Stimulated activated naive B cell treated with anti-CD40 and anti-IgM and Interleukin-4, amounts not matched to agents 10 μg/mL and 1 μg/mL and 100 μg/mL, for 72 hours (primary cell): ENCODE results near the gene TMEM132D.
"Not testable (repeated sequence)": the region's sequence is repeated elsewhere in the genome, so short reads cannot be mapped to it uniquely, and the experiment has no call there.

ENCODE experiments used
- ATAC-seq, 2 donors: fragments of 150-1000 bp; cut with Tn5 transposase; replicated peaks; 2 replicates each; pipeline ENCODE4 v1.10.0; 2021; ENCODE audit warnings: moderate library complexity in 1 of 2
- DNase-seq: peaks from one replicate; pipeline ENCODE4 v3.0.0; 2021
- H3K27ac Mint-ChIP-seq: one replicate; pipeline ENCODE4 v1.8.0; 2022; ENCODE audit warnings: mild to moderate bottlenecking, mixed read lengths
- H3K27me3 Mint-ChIP-seq, 2 donors: one replicate each; pipeline ENCODE4 v1.8.0; 2022; ENCODE audit warnings: mixed read lengths in 2 of 2
- H3K36me3 Mint-ChIP-seq, 2 donors: one replicate each; pipeline ENCODE4 v1.8.0; 2022; ENCODE audit warnings: mixed read lengths in 2 of 2, mild to moderate bottlenecking in 1 of 2
- H3K4me1 Mint-ChIP-seq, 2 donors: one replicate each; pipeline ENCODE4 v1.8.0; 2022; ENCODE audit warnings: mixed read lengths in 2 of 2, mild to moderate bottlenecking in 1 of 2
- H3K4me3 Mint-ChIP-seq, 2 donors: one replicate each; pipeline ENCODE4 v1.8.0; 2022; ENCODE audit warnings: mild to moderate bottlenecking in 2 of 2, mixed read lengths in 2 of 2, moderate library complexity in 1 of 2
- H3K9me3 Mint-ChIP-seq, 2 donors: one replicate each; pipeline ENCODE4 v1.8.0; 2022; ENCODE audit warnings: mixed read lengths in 2 of 2, mild to moderate bottlenecking in 1 of 2

TMEM132D gene

DNA sequence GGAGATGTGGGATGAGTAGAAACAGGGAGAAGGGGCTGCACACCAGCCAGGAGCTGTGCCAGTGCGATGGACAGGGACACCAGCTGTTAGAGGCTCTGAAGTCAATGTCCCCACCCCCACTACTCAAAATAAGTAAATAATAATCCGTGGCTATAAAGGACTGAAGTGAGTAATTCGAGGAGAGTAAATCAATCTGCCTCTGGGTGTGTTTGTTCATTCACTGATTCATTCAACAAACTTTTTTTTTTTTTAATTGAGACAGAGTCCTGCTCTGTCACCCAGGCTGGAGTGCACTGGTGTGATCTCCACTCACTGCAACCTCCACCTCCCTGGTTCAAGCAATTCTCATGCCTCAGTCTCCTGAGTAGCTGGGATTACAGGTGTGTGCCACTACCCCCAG, 363.6 kb downstream of the TMEM132D start:
- DNase-seq, result no peak
- Mint-ChIP-seq H3K27ac (no peak overlapping the region), H3K4me1 (no peaks in the 10 kb centered on the region), H3K27me3 (no peaks in the 10 kb centered on the region), H3K9me3 (peaks cover 2 to 9% of the 10 kb centered on the region in 2 donors), H3K36me3 (no peaks in the 10 kb centered on the region), H3K4me3 (no peak overlapping the region)
- ATAC-seq, result no peak

DNA sequence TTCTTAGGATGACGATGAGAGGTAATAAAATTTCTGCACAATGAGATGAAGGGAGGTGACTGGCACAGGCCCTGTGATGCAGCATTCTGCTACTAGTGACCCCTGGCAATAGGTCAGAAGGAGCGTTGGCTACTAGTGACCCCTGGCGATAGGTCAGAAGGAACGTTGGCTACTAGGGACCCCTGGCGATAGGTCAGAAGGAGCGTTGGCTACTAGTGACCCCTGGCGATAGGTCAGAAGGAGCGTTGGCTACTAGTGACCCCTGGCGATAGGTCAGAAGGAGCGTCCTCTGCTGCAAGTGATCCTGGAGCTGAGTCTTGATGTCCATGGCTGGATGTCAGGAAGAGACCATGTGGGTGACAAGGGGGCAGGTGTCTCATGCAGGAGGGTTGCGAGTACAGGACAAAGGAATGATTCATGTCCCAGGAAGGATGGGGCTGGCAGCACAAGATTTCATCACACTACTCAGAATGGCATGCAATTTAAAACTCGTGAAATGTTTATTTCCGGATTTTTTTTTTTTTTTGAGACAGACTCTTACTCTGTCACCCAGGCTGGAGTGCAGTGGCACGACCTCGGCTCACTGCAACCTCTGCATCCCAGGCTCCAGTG, 365.0 kb downstream of the TMEM132D start:
- DNase-seq, H3K4me1 Mint-ChIP-seq, H3K27ac Mint-ChIP-seq, H3K27me3 Mint-ChIP-seq, H3K4me3 Mint-ChIP-seq, ATAC-seq, H3K9me3 Mint-ChIP-seq, H3K36me3 Mint-ChIP-seq: not testable (repeated sequence)

- Mint-ChIP-seq H3K27me3 (no peaks in the 10 kb centered on the region), H3K4me3 (no peak overlapping the region), H3K4me1 (no peaks in the 10 kb centered on the region), H3K36me3 (no peaks in the 10 kb centered on the region), H3K27ac (no peak overlapping the region), H3K9me3 (peaks cover 2 to 9% of the 10 kb centered on the region in 2 donors)
- ATAC-seq, result no peak
- no peak for DNase-seq
Measured at GRCh38 chr12:129538137-129538536, 365.7 kb downstream of the TMEM132D start.

DNA sequence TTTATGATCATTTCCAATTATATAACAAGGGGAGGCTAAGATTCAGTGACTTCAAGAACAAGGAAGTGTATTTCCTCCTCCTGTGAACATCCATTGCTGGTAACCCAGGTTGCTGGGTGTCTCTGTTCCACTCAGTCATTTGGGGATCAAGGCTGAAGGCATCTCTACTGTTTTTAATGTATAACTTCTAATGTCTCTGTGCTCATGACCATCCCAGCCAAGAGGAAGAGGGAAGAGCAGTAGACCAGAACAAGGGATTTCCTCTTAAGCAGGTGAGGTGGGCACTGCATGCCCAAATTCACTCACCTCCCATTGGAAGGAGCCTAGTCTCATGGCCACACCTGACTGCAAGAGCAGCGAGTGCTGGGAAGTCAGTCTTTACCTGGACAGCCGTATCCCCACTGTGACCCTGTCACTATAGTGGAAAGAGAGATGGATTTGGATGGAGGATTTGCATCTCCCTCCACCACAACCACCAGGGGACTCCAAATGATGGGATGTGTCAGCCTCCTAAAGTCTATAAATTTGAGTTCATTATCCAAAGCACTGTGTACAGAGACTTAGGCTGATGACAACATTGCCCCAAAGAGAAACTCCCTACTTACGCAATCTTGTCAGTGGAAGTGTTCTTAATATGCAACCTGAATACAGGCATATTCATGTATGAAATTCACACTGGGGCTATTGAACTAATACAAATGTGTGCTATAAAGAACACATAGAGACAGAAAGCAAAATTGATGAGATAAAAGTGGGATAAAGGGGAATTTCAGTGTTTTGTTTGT, 368.7 kb downstream of the TMEM132D start:
- ATAC-seq (no peak), DNase-seq (no peak)
- Mint-ChIP-seq H3K9me3 (peaks cover 1 to 5% of the 10 kb centered on the region in 2 donors), H3K4me3 (no peak overlapping the region), H3K4me1 (no peaks in the 10 kb centered on the region), H3K27ac (no peak overlapping the region), H3K36me3 (no peaks in the 10 kb centered on the region), H3K27me3 (no peaks in the 10 kb centered on the region)

DNA sequence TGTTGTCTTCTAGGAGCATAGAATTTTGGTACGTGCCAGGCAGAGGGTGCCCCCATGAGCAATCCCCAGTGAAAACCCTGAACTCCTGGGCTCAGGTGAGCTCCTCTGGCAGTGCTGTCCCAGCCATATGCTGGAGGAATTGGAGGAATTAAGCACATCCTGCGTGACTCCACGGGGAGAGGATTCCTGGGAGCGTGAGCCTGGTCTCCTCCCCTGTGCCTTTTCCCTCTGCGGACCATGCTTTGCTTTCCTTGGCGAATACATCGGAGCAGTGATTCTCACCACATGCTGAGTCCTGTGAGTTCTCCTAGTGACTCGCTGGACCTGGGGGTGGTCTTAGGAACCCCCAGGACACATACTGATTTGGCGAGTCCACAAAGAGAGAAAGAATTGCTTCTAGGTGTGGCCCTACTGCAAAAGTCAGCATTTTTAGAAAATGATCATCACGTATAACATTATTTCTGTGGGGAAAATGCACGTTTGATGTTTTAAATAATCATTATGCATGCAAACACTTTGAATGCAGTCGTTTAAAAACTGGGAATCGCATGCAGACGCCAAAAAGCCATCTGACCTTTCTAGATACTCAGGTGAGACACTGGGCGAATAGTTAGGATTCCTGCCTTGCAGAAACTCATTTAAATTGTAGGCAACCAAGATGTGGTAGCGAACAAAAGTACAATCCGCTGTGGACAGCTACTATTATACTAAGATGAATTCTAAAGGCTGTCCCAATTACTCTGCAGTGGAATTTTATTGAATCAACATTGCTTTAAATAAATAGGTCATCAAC, 370.9 kb downstream of the TMEM132D start:
- no peak for DNase-seq
- Mint-ChIP-seq H3K27ac (no peak overlapping the region), H3K27me3 (no peaks in the 10 kb centered on the region), H3K9me3 (peaks cover 0 to 1% of the 10 kb centered on the region in 2 donors), H3K4me3 (no peak overlapping the region), H3K36me3 (no peaks in the 10 kb centered on the region), H3K4me1 (peaks cover 0 to 4% of the 10 kb centered on the region in 2 donors)
- ATAC-seq, result no peak

DNA sequence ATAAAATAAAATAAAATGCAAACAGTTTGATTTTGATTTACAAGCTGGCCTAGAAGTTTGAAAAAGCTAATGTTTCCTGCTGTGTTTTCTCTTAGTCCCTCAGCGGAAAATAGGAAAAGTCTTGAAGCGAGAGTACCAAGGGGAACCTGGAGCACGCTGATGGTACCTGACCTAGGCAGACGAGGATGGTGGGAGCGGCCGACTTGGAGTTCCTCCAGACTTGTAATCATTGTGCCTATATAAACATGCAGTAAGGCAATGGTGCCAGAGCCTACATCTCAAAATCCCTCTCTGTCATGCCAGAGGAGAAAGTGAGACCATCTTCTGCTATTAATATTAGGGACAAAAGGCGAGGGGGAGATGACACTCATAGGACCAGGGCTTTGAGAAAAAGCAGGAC, 371.7 kb downstream of the TMEM132D start:
- no peak for DNase-seq
- H3K4me1 Mint-ChIP-seq, result peaks cover 0 to 4% of the 10 kb centered on the region in 2 donors
- H3K9me3 Mint-ChIP-seq, result peaks cover 0 to 1% of the 10 kb centered on the region in 2 donors
- H3K4me3 Mint-ChIP-seq, result no peak overlapping the region
- no peaks in the 10 kb centered on the region for H3K27me3 Mint-ChIP-seq
- H3K27ac Mint-ChIP-seq, result no peak overlapping the region
- no peak for ATAC-seq
- H3K36me3 Mint-ChIP-seq, result no peaks in the 10 kb centered on the region

GRCh38 chr12:129530984-129531383, 372.8 kb downstream of the TMEM132D start:
- ATAC-seq, result no peak
- no peaks in the 10 kb centered on the region for H3K27me3 Mint-ChIP-seq
- H3K4me1 Mint-ChIP-seq, result peaks cover 0 to 4% of the 10 kb centered on the region in 2 donors
- no peaks in the 10 kb centered on the region for H3K36me3 Mint-ChIP-seq
- H3K9me3 Mint-ChIP-seq, result peaks cover 0 to 1% of the 10 kb centered on the region in 2 donors
- H3K27ac Mint-ChIP-seq, result no peak overlapping the region
- DNase-seq, result no peak
- H3K4me3 Mint-ChIP-seq, result no peak overlapping the region

DNA sequence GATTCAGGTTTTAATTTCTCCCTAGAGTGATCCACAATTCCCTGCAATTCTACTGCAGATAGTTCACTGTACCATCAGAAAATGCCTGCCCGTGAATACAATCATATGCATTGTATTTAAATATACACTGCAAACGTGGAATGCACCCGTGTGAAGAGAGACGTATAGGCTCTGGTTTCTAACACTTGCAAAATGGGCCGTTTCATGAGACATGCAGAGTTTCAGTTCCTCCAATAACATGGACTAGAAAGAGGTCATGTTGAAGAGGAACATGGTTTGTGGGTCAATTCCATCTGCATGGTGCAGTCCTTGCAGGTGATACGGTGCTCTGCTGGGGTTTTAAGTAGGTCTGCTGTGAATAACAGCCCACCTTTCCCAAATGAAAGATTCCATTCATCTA, 373.3 kb downstream of the TMEM132D start:
- Mint-ChIP-seq H3K4me1 (peaks cover 0 to 4% of the 10 kb centered on the region in 2 donors), H3K9me3 (peaks cover 0 to 1% of the 10 kb centered on the region in 2 donors), H3K27me3 (no peaks in the 10 kb centered on the region), H3K4me3 (no peak overlapping the region), H3K27ac (no peak overlapping the region), H3K36me3 (no peaks in the 10 kb centered on the region)
- DNase-seq (no peak), ATAC-seq (peak in 1 of 2 donors; percentile 33)

- Mint-ChIP-seq H3K4me3 (no peak overlapping the region), H3K4me1 (peaks cover 0 to 4% of the 10 kb centered on the region in 2 donors), H3K27ac (no peak overlapping the region), H3K9me3 (peaks cover 0 to 1% of the 10 kb centered on the region in 2 donors), H3K27me3 (no peaks in the 10 kb centered on the region), H3K36me3 (no peaks in the 10 kb centered on the region)
- no peak for ATAC-seq
- DNase-seq, result no peak
Measured at GRCh38 chr12:129527506-129527905, 376.3 kb downstream of the TMEM132D start.

GRCh38 chr12:129523621-129524020, 380.2 kb downstream of the TMEM132D start:
- ATAC-seq (no peak), DNase-seq (no peak)
- no peaks in the 10 kb centered on the region for H3K36me3 Mint-ChIP-seq
- H3K27me3 Mint-ChIP-seq, result no peaks in the 10 kb centered on the region
- H3K9me3 Mint-ChIP-seq, result peaks cover 0 to 4% of the 10 kb centered on the region in 2 donors
- H3K4me3 Mint-ChIP-seq, result no peak overlapping the region
- no peaks in the 10 kb centered on the region for H3K4me1 Mint-ChIP-seq
- no peak overlapping the region for H3K27ac Mint-ChIP-seq

GRCh38 chr12:129520739-129521138, 383.1 kb downstream of the TMEM132D start:
- H3K27ac Mint-ChIP-seq, result no peak overlapping the region
- DNase-seq, result no peak
- no peak overlapping the region for H3K4me3 Mint-ChIP-seq
- no peaks in the 10 kb centered on the region for H3K36me3 Mint-ChIP-seq
- no peak for ATAC-seq
- no peaks in the 10 kb centered on the region for H3K4me1 Mint-ChIP-seq
- H3K9me3 Mint-ChIP-seq, result peaks cover 5 to 17% of the 10 kb centered on the region in 2 donors
- no peaks in the 10 kb centered on the region for H3K27me3 Mint-ChIP-seq

- no peaks in the 10 kb centered on the region for H3K36me3 Mint-ChIP-seq
- H3K27ac Mint-ChIP-seq, result no peak overlapping the region
- no peak for ATAC-seq
- DNase-seq, result no peak
- no peaks in the 10 kb centered on the region for H3K4me1 Mint-ChIP-seq
- H3K4me3 Mint-ChIP-seq, result no peak overlapping the region
- no peaks in the 10 kb centered on the region for H3K27me3 Mint-ChIP-seq
- peaks cover 0 to 3% of the 10 kb centered on the region in 2 donors for H3K9me3 Mint-ChIP-seq
Measured at GRCh38 chr12:129503802-129504201, 400.0 kb downstream of the TMEM132D start.

DNA sequence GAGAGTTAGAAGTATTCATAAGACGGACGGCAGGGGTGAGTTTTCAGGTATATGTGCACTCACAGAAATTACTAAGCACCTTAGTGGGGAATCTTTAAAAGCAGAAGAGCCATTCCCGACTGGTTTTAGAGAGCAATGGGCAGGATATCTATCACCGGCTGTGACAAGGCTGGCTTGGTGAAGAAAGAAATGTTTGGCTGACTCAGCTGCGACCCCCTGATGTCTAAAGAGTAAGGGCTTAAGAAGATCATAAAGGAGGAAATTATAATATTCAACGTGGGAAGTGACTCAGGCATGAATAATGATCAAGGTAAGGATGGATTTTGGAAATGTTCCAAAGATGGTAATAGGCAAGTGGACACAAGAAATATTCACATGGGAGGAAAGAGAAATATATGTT, 407.6 kb downstream of the TMEM132D start:
- Mint-ChIP-seq H3K27ac (no peak overlapping the region), H3K27me3 (no peaks in the 10 kb centered on the region), H3K4me1 (no peaks in the 10 kb centered on the region), H3K9me3 (peaks cover 0 to 2% of the 10 kb centered on the region in 2 donors), H3K36me3 (no peaks in the 10 kb centered on the region), H3K4me3 (no peak overlapping the region)
- ATAC-seq, result no peak
- DNase-seq, result no peak

DNA sequence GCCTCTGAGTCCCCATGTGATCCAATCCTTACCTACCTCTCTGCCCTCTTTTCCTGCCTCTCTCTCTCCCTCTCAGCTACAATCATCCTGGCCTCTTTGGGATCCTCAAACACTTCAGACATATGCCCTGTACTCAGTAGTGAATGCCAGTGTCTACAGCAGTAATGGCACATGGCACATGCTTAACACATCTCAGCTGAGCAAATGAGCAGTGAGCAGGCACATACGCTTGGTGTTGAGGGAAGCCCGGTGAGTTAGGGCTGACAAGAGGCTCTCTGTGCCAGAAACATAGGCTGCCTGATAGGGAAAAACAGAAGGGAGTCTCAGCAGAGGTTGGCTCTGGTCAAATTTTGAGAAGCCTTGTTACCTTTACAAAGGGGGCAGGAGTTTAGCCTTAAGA, 409.1 kb downstream of the TMEM132D start:
- no peak for ATAC-seq
- H3K36me3 Mint-ChIP-seq, result no peaks in the 10 kb centered on the region
- no peaks in the 10 kb centered on the region for H3K4me1 Mint-ChIP-seq
- no peak overlapping the region for H3K4me3 Mint-ChIP-seq
- DNase-seq, result no peak
- peaks cover 0 to 2% of the 10 kb centered on the region in 2 donors for H3K9me3 Mint-ChIP-seq
- H3K27ac Mint-ChIP-seq, result no peak overlapping the region
- H3K27me3 Mint-ChIP-seq, result no peaks in the 10 kb centered on the region
